ENCODE data around the gene FBLN1. TPM values are rescaled to one million over a fixed set of nuclear protein-coding genes. Genes with fewer than 3 reads are reported as not detected.

Gene FBLN1
- polyA plus RNA-seq, 1 experiment: 241 TPM

DNA sequence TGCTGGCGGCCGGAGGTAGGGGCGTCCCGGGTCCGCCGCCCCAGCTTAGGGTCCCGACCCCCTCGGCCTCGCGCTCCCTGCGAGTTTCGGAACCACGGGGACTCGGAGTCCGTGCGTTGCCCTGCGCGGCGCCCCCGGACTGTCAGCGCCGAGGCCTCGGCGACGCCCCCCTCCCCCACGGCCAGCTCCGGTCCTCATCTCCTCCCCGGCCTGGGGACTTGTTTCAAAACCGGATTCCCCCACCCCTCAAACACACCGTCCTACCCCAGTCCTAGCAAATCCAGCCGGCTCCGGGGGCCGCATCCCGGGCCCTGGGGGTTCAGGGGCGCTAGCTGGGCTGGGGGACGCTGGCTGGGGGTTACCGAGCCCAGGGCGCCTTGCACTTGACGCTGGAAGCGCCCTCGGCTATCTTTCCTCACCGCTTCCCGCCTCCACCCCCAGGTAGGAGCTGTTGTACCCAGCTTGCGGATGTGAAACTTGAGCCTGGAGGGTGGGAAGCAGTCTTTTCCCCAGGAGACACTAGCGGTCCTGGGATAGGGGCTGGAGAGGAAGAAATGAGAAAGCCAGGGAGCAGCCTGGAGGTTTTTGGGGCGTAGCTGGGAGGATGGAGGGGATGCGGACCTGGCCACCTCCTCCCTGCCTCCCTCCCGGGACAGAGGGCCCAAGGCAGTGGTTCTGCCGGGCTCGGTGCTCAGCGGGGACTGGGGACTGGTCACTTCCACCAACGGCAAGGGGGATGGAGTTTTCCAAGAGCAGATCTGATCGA, 550 bp downstream of the FBLN1 start:
- H3K9me3 ChIP-seq (ENCODE audit: control insufficient read depth, insufficient read depth, low read length): no peaks in the 10 kb centered on the region; the same call in 1 of the 2 replicates
- no peaks in the 10 kb centered on the region for H3K27me3 ChIP-seq (ENCODE audit: control insufficient read depth, insufficient read depth, low read length)
- H3K4me3 ChIP-seq (ENCODE audit: low read depth, low read length): peak overlapping the region; percentile 95
- CTCF ChIA-PET: interaction anchor here (0.9 to 2.8 kb wide), 4 partner anchors 35 to 65 kb away, joined by 4 to 13 read pairs (median 6); no protein-coding TSS in a partner anchor
- TF ChIP-seq, protein P1, sequence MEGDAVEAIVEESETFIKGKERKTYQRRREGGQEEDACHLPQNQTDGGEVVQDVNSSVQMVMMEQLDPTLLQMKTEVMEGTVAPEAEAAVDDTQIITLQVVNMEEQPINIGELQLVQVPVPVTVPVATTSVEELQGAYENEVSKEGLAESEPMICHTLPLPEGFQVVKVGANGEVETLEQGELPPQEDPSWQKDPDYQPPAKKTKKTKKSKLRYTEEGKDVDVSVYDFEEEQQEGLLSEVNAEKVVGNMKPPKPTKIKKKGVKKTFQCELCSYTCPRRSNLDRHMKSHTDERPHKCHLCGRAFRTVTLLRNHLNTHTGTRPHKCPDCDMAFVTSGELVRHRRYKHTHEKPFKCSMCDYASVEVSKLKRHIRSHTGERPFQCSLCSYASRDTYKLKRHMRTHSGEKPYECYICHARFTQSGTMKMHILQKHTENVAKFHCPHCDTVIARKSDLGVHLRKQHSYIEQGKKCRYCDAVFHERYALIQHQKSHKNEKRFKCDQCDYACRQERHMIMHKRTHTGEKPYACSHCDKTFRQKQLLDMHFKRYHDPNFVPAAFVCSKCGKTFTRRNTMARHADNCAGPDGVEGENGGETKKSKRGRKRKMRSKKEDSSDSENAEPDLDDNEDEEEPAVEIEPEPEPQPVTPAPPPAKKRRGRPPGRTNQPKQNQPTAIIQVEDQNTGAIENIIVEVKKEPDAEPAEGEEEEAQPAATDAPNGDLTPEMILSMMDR (IDR thresholded peaks at IDR 0.05; ENCODE audit: low read depth, low read length): no peak
- H3K27ac ChIP-seq (ENCODE audit: low read depth, low read length): peak overlapping the region; percentile 82
- no peak for DNase-seq (ENCODE audit: low read depth, low spot score)
- POLR2A ChIA-PET: interaction anchor here (0.6 to 3.6 kb wide), 9 partner anchors 9 to 52 kb away, joined by 3 to 15 read pairs (median 6); no protein-coding TSS in a partner anchor

DNA sequence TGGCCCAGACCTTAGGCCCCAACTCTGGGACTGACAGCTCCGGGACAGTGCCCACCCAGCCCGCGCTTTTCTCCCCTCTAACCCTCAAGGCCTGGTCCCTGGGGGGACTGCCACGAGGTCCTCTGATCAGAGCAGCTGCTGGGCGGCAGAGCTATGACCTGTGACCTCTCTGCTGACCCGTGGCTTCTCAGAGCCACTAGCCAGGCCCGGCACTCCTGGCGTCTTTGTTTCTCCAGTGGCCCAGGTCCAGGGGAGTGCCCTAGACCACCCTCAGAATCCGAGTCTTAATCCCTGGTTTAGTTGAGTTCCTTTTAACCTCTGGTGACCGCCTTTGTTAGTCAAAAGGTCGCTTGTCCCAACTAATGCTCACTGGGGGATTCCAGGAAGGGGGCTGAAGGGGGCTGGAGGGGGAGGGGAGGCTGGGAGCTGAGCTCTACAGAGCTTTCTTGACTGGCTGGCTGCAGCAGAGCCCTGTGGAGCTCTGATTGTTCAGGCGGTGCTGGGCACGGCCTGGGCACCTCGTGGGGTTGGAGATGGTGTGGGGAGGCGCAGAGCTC, 1.2 kb downstream of the FBLN1 start:
- Histone ChIP-seq H3K9me3 (ENCODE audit: control insufficient read depth, insufficient read depth, low read length) (no peaks in the 10 kb centered on the region; the same call in 1 of the 2 replicates), H3K27me3 (ENCODE audit: control insufficient read depth, insufficient read depth, low read length) (no peaks in the 10 kb centered on the region), H3K4me3 (ENCODE audit: low read depth, low read length) (peak overlapping the region; percentile 95), H3K27ac (ENCODE audit: low read depth, low read length) (peak overlapping the region; percentile 82)
- ChIA-PET CTCF (interaction anchor here (0.6 to 2.8 kb wide), 6 partner anchors 34 to 378 kb away, joined by 4 to 13 read pairs (median 8); no protein-coding TSS in a partner anchor), POLR2A (interaction anchor here (0.6 to 3.6 kb wide), 11 partner anchors 8 to 302 kb away, joined by 3 to 15 read pairs (median 4); no protein-coding TSS in a partner anchor)
- no peak for DNase-seq (ENCODE audit: low read depth, low spot score)
- TF ChIP-seq, protein P1 (IDR thresholded peaks at IDR 0.05; ENCODE audit: low read depth, low read length): no peak

DNA sequence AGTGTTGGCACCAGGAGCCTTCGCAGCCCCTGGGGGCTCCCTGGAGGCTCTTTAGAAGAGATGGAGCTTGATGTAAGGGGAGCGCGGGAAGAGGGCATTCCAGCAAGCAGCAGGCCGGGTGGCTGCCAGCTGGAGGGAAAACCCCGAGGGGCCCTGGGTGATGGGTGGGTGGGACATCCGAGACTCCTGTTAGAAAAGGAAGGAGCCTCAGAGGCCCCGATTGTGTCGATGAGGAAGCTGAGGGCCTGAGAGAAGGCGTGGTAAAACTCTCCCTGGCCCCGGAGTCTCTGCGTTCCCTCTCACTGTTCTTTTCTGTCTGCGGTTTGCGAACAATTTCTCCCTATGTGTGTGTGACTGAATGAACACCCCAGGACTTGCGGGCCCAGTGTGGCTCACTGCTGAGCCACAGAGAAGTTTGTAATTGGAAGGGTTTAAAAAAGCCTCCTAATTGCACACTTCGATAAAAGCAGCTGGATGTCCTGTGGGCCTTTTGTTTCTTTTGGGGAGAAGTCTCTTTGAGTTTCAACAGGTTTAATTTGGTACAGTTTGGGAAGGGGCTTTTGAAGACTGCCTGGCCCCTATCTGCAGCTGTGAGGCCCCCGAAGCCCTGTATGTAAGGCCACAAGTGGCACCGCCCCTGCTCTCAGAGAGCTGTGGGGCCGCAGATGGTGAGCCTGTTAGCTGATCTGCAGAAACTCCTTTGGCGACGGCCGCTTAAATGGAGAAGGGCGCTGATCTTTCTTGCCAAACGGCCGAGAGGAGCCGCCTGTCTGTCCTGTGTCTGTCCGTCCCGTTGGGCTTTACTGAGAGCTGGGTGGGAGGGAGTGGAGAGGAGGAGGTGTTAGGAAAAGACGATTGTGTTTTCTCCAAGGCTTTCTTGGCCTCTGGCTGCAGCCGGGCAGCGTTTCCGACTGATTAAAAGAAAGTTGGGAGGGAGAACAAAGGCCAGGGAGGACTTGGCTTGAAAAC, 2.0 kb downstream of the FBLN1 start:
- Histone ChIP-seq H3K27ac (ENCODE audit: low read depth, low read length) (peak overlapping the region; percentile 82), H3K9me3 (ENCODE audit: control insufficient read depth, insufficient read depth, low read length) (no peaks in the 10 kb centered on the region; the same call in 1 of the 2 replicates), H3K4me3 (ENCODE audit: low read depth, low read length) (peak overlapping the region; percentile 95), H3K27me3 (ENCODE audit: control insufficient read depth, insufficient read depth, low read length) (no peaks in the 10 kb centered on the region)
- TF ChIP-seq, protein P1 (IDR thresholded peaks at IDR 0.05; ENCODE audit: low read depth, low read length): no peak
- POLR2A ChIA-PET: interaction anchor here (0.5 to 3.6 kb wide), 15 partner anchors 12 to 303 kb away, joined by 3 to 15 read pairs (median 4); no protein-coding TSS in a partner anchor
- DNase-seq (ENCODE audit: low read depth, low spot score): no peak
- CTCF ChIA-PET: interaction anchor here (0.6 to 2.8 kb wide), 5 partner anchors 33 to 379 kb away, joined by 5 to 13 read pairs (median 8); no protein-coding TSS in a partner anchor

DNA sequence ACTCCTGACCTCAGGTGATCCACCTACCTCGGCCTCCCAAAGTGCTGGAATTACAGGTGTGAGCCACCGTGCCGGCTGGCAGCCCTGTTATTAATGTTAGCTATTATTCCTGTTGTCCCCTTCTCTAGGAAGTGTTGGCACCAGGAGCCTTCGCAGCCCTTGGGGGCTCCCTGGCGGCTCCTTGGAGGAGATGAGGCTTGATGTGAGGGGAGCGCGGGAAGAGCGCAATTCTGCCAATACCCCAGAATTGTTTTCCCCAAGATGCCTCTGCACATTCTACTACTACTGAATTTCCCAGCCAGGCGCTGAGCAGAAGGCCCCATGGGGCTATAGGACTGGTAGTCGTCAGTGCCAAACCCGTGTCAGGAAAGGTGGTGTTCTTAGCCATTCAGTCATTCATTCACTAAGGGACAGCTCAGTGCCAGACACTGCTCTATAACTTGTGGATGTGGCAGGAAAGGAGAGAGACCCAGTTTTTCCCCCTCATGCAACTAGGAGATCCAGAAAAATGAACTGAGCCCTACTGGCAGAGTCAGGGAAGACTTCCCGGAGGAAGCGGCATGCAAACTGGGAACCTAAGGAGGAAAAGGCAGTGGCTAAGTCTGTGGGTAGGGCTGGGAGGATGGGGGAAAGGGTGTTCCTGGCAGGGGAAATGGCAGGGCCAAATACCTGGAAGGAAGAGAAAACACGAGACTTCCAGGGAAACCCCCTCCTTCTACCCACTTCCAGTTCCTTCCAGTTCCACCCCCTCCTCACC, 3.5 kb downstream of the FBLN1 start:
- Histone ChIP-seq H3K4me3 (ENCODE audit: low read depth, low read length) (peak overlapping the region; percentile 42), H3K9me3 (ENCODE audit: control insufficient read depth, insufficient read depth, low read length) (no peaks in the 10 kb centered on the region; the same call in 1 of the 2 replicates), H3K27ac (ENCODE audit: low read depth, low read length) (no peak overlapping the region), H3K27me3 (ENCODE audit: control insufficient read depth, insufficient read depth, low read length) (no peaks in the 10 kb centered on the region)
- ChIA-PET POLR2A (interaction anchor here (0.5 to 3.6 kb wide), 3 partner anchors 23 to 65 kb away, joined by 4 to 14 read pairs (median 5); no protein-coding TSS in a partner anchor), CTCF (interaction anchor here (1.7 kb wide), 1 partner anchor 64 kb away, joined by 8 read pairs; no protein-coding TSS in a partner anchor)
- TF ChIP-seq, protein P1 (IDR thresholded peaks at IDR 0.05; ENCODE audit: low read depth, low read length): no peak
- DNase-seq (ENCODE audit: low read depth, low spot score): no peak

All from AG04450 (cell line).